GM18519 (cell line): ENCODE data around the gene TCF7L1.
"Not testable (repeated sequence)": the region's sequence is repeated elsewhere in the genome, so short reads cannot be mapped to it uniquely, and the experiment has no call there.

Experiments
- ATAC-seq: cut with Tn5 transposase; IDR thresholded peaks from one replicate; pipeline ENCODE4 v1.9.1; 2021; ENCODE audit warnings: mild to moderate bottlenecking, moderate library complexity; ENCODE audit not compliant: unreplicated experiment, low FRiP score

The TCF7L1 gene, protein sequence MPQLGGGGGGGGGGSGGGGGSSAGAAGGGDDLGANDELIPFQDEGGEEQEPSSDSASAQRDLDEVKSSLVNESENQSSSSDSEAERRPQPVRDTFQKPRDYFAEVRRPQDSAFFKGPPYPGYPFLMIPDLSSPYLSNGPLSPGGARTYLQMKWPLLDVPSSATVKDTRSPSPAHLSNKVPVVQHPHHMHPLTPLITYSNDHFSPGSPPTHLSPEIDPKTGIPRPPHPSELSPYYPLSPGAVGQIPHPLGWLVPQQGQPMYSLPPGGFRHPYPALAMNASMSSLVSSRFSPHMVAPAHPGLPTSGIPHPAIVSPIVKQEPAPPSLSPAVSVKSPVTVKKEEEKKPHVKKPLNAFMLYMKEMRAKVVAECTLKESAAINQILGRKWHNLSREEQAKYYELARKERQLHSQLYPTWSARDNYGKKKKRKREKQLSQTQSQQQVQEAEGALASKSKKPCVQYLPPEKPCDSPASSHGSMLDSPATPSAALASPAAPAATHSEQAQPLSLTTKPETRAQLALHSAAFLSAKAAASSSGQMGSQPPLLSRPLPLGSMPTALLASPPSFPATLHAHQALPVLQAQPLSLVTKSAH

DNA sequence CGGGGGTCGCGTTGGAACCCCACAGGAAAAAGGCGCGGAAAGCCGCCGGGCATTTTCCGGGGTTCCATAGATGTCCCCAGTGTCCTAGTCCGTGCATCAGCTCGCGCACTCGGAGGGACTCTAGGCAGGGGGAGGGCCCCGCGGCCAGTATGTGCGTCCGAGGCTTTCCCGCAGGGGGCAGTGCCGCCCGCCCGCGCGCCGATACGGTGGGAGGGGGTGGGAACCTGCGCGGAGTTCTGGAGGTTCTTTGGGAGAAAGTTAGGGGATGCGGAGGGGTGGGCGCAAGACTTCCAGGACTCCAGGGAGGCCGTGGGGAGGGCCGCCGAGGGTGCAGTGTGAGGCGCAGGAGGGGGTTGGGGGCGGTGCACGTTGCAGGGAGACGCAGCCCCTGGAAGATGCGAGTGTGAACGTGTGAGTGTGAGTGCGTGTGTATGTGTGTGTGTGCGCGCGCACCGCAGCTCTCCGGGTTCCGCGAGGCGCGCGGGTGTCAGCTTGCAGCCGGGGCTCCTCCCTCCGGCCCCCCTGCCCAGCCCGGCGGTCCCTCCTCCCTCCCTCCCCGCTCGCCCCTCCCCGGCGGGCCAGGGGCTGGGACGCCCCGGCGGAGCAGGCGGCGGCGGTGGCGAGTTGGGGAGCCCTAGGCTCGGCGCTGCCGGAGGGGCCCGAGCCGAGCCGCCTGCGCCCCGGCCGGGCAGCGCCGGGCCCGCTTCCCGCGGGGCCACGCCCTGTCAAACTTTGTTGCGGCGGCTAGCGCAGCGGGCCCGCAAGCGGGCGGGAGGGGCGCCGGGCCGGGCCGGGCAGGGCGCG lies at the start of gene TCF7L1:
Gene TCF7L1 (plus strand): TSS at position 559 of the 804 bp plus-strand sequence. CDS start 293 bp downstream, outside the sequence.
- no peak for ATAC-seq

- no peak for ATAC-seq
Observed at GRCh38 chr2:85085563-85085962, 47.6 kb upstream of the TCF7L1 start.

GRCh38 chr2:85087541-85087940 lies 45.7 kb upstream of the TCF7L1 start:
- ATAC-seq = no peak

DNA sequence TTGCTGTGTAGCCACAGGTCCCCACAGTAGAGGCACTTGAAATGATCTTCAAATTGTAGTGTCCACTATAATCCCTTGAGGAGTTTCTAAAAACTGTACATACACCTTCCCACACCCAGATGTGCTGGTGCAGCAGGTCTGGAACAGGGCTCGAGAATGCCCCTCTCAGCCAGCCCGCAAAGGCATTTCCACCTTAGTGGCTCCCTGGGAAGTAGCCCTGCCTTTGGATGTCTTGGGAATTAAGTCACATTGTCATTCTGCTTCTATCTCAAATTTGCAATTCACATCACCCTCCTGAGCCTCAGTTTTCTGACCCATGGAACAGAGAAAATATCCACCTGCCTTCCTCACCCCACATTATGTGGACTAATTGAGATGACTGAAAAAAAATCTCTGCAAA lies 44.3 kb upstream of the TCF7L1 start:
- ATAC-seq = no peak

- no peak for ATAC-seq
Observed at GRCh38 chr2:85089585-85089984, 43.6 kb upstream of the TCF7L1 start.

- no peak for ATAC-seq
Observed at GRCh38 chr2:85091838-85092237, 41.4 kb upstream of the TCF7L1 start.

DNA sequence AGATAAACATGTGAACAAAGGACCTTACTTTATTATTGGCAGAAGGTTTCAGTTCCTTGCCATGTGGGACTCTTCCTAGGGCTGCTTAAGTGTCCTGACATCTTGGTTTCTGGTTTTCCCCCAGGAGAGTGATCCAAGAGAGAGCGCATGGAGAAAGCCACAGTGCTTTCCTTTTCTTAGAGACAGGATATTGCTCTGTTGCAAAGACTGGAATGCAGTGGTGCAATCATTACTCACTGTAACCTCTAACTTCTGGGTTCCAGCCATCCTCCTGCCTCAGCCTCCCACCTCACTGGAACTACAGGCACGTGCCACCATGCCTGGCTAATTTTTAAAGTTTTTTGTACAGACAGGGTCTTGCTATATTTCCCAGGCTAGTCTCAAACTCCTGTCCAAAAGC lies 38.1 kb upstream of the TCF7L1 start:
- ATAC-seq = no peak

- no peak for ATAC-seq
Observed at GRCh38 chr2:85096616-85097015, 36.6 kb upstream of the TCF7L1 start.

DNA sequence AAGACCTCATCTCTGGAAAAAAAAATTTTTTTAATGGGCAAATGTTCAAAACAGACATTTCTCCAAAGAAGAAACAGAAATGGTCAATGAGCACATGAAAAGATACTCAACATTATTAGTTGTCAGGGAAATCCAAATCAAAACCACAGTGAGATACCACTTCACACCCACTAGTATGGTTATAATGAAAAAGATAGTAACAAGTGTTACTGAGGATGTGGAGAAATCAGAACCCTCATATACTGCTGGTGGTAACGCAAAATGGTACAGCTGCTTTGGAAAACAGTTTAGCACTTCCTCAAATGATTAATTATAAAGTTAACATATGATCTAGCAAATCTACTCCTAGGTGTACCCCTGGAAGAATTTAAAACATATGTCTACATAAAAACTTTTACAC lies 29.0 kb upstream of the TCF7L1 start:
- ATAC-seq = no peak

- no peak for ATAC-seq
Observed at GRCh38 chr2:85106489-85107180, 26.6 kb upstream of the TCF7L1 start.

DNA sequence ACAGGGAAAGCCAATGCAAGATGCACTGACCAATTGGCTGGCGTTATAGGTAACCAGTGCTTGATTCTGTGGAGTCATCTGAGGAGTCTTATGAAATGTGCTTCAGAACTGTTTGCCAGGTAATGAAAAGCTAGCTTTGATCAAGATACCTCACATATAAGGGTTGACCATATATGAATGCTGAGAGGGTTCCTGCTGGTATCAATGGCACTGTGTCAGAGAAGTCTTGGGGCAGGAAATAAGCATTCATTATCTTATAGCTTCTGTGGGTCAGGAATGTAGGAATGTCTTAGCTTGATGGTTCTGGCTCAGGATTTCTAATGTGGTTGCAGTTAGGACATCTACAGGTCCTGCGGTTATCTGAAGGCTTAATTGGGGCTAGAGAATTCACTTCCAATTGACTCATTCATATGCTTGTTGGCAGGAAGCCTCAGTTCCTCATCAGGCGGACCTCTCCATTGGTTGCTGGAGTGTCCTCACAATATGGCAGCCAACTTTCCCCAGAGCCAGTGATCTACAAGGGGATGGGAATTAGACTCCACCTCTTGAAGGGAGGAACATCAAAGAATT lies 22.1 kb upstream of the TCF7L1 start:
- no peak for ATAC-seq

DNA sequence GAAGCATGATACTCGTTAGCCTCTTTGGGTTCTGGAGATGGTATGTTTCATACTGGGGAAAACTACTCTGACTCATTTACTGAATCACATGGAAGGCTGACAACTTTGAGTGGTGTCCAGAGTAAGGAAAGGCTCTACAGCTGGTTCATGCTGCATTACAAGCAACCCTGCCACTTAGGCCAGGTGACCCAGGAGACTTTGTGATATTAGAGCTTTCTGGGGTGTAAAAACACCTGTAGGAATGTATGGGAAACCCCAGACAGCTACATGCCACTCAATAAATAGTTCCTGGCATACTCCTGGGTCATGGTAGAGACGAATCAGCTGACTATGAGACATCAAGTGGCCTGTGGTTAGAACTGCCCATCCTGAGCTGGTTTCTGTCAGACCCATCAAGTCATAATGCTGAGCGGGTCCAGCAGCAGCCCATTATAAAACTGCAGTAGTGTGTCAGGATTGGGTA lies 21.3 kb upstream of the TCF7L1 start:
- no peak for ATAC-seq

- ATAC-seq = no peak
Observed at GRCh38 chr2:85112906-85113625, 20.1 kb upstream of the TCF7L1 start.

- ATAC-seq = no peak
Observed at GRCh38 chr2:85114586-85115330, 18.4 kb upstream of the TCF7L1 start.

DNA sequence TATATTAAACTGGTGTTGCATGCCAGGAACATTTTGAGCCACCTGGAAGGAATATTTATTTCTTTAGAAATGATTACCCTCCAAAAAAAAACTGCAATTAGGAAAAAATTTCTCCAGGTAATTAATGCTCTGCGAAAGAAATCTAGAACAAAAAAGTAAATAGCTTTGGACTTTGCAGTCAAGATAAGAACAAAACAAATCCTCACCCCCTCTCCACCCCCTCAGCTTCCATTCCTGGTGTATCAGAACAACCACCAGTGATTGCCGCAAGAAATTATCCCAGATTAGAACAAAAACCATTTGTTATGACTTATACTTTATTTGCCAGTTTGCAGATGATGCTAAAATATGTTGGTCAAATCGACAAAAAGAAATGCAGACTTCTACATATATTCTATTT lies 17.0 kb upstream of the TCF7L1 start:
- no peak for ATAC-seq

DNA sequence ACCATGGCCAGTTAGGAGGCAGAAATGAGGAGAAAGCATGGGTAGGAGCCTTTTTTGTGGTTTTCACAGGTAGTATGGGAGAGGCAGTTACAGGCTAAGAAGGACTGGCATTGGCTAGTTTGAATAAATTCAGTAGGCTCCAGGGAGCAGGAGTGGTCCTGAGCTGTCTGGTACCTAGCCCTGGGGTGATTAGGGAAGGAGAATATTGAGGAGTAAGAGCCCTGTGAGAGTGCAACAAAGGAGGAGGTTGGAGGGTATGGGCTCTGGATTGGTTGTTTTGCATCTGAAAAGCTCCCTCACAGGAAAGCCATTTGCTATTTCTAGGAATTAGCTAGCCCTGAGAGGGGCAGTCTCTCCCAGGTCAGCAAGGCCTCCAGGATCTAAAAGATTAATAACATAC lies 13.3 kb upstream of the TCF7L1 start:
- ATAC-seq = no peak

DNA sequence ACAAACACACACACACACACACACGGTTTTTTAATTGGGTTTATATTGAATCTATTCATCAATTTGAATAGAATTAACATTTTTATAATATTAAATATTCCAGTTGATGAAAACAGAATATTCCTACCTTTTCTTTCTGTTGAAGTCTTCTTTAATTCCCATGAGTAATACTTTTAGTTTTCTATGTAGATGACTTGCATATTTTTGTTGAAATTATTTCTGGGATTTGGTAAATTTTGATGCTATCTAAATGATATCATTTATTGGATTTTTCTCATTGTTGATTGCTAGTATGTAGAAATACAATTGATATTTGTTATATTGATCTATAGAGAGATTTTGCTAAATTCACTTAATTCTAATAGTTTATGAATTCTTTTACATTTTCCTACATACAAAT lies 12.8 kb upstream of the TCF7L1 start:
- ATAC-seq = no peak

DNA sequence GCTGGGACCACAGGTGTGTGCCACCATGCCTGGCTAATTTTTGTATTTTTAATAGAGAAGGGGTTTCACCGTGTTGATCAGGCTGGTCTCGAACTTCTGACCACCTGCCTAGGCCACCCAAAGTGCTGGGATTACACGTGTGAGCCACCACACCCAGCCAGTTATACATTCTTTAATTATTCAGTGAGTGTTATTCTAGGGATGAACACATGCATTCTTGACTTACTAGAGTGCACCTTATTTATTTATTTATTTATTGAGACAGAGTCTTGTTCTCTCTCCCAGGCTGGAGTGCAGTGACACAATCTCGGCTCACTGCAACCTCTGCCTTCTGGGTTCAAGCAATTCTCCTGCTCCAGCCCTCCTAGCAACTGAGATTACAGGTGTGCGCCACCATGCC lies 6.7 kb upstream of the TCF7L1 start:
- ATAC-seq = not testable (repeated sequence)

DNA sequence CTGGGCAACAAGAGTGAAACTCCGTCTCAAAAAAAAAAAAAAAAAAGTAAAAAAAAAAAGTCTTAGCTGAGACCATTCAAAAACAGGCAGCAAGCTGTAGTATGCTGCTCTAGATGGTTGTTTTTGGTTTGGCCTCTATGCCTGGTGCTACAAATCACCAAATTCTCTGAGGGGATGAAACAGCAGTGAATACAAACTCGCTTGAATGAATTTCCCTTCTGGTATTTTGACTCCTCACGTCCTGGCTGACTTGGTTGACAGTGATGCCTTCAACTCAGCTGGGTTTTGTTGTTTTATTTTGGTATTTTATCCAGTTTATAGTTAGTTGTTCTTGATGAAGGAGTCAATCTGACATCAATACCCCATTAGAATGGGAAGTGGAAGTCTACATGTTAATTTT lies 3.3 kb upstream of the TCF7L1 start:
- no peak for ATAC-seq
